GM10266 (cell line): ENCODE results near the gene COG3.

Experiments
- DNase-seq: peaks from one replicate; pipeline ENCODE4 v3.0.0; 2012; ENCODE audit errors: extremely low spot score
- TF ChIP-seq, protein P1 (sequence below): IDR thresholded peaks from 2 replicates; pipeline ENCODE4 v1.5.1; 2012; ENCODE audit warnings: mild to moderate bottlenecking, low read depth; ENCODE audit not compliant: control insufficient read depth, insufficient read depth; ENCODE audit errors: missing control alignments

COG3 gene

DNA sequence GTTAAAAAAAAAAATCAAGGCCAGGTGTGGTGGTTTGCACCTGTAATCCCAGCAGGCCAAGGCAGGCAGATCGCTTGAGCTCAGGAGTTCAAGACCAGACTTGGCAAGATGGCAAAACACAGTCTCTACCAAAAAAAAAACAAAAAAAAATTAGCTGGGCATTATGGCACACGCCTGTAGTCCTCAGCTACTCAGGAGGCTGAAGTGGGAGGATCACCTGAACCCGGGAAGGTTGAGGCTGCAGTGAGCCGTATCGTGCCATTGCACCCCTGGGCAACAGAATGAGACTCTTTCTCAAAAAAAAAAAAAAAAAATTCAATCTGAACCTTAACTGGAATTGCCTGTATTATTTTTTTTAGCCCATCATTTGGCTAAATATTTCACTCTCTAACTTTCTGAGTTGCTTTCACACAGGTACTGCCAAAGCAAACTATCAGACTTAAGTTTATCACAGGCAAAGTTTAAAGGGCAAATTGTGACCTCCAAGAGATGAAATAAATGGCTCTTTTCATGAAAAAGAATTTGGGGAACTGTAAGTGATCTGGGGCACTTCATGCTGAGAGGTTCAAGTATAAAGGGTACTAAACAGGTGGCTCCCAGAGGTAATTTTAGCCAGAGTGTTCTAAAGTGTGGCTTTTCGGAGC, 31.9 kb upstream of the COG3 start:
- no peak for DNase-seq
- TF ChIP-seq, protein P1, sequence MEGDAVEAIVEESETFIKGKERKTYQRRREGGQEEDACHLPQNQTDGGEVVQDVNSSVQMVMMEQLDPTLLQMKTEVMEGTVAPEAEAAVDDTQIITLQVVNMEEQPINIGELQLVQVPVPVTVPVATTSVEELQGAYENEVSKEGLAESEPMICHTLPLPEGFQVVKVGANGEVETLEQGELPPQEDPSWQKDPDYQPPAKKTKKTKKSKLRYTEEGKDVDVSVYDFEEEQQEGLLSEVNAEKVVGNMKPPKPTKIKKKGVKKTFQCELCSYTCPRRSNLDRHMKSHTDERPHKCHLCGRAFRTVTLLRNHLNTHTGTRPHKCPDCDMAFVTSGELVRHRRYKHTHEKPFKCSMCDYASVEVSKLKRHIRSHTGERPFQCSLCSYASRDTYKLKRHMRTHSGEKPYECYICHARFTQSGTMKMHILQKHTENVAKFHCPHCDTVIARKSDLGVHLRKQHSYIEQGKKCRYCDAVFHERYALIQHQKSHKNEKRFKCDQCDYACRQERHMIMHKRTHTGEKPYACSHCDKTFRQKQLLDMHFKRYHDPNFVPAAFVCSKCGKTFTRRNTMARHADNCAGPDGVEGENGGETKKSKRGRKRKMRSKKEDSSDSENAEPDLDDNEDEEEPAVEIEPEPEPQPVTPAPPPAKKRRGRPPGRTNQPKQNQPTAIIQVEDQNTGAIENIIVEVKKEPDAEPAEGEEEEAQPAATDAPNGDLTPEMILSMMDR: no peak

DNA sequence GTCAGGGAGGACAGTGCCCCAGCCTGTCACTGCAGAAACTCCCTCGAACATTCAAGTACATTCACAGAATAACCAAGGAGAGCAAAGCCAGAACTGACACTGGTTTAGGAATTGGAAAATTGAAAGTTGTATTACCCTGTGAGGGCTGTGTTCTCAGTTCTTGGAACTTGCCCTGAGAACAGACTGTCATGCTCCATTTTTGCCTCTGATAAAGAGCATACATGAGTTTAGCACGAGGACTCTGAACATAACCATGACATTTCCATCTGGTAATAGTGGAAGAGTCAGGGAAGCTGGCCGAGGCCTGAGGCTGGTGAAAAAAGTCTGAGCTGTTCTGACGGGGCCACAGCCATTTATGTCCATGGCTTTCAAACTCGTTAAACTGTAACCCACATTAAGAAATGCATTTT, 31.4 kb upstream of the COG3 start:
- no peak for DNase-seq
- TF ChIP-seq, protein P1: no peak

DNA sequence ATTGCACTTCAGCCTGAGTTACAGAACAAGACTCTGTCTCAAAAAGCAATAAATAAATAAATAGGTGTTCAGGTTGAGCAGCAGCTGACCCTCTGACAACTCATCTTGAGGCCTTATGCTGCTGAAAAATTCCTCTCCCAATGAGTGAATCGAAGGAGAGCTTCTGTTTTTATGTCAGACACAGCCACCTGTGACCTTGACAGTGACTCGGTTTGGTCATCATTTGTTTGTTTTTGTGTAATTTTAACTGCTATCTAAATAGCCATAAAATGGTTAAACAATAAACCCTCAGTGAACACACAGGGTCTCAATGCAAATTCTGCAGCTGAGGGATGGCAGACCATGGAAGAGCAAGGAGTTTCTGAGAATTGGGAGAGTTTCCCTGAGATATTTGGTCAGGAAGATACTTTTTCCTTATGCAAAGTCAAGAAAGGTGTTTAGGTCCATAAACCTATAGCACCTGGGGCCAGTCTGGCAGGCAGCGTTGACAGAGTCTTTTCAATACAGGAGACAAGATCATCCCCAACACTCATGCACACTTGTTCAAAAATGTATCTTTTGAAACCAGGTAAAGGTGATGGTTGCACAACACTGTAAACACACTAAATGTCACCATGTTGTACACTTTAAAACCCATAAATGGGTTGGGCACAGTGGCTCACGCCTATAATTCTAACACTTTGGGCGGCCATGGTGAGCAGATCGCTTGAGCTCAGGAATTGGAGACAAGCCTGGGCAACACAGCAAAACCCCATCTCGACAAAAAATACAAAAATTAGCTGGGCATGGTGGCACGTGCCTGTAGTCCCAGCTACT, 30.0 kb upstream of the COG3 start:
- no peak for DNase-seq
- TF ChIP-seq, protein P1: no peak

DNA sequence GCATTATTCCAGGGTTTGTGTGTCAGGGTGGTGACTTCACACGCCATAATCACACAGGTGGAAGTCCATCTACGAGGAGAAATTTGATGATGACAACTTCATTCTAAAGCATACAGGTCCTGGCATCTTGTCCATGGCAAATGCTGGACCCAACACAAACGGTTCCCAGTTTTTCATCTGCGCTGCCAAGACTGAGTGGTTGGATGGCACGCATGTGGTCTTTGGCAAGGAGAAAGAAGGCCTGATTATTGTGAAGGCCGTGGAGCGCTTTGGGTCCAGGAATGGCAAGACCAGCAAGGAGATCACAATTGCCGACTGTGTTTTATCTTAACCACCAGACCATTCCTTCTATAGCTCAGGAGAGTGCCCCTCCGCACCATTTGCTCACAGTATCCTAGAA, 28.4 kb upstream of the COG3 start:
- TF ChIP-seq, protein P1: no peak
- no peak for DNase-seq

DNA sequence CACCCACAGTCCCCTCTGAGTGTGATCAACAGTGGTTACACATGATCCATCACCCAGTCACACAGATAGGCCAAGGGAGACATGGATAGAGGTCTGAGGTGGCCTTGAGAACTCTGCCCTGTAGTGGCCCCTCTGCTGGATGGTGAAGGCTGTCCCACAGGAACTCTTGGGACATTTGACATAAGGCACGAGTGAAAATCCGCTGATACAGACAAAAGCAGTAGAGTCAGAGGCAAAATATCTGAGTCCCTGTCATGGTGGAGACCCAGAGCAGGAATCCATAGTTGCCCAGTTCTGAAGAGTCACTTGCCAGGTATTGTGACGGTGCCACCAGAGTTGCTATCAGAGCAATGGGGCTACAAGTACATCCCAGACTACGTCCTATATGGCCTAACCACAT, 27.8 kb upstream of the COG3 start:
- TF ChIP-seq, protein P1: no peak
- DNase-seq: no peak

DNA sequence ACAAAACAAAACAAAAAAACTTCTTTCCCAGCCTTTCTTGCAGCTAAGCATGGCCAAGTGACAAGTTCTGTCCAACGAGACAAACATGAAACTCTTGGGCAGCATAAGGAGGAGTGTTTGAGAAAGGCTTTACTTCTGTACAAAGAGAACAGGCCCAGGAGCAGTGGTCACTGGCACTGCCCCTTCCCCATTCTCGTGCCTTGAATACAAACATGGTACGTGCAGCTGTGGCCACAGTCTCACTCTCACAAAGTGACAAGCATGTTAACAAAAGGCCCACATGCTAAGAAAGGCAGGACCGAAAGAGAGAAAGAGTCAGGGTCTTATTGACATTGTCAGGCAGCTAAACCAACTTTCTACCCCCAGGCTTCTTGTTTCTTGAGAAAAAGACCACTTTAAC, 26.8 kb upstream of the COG3 start:
- no peak for DNase-seq
- TF ChIP-seq, protein P1: no peak

DNA sequence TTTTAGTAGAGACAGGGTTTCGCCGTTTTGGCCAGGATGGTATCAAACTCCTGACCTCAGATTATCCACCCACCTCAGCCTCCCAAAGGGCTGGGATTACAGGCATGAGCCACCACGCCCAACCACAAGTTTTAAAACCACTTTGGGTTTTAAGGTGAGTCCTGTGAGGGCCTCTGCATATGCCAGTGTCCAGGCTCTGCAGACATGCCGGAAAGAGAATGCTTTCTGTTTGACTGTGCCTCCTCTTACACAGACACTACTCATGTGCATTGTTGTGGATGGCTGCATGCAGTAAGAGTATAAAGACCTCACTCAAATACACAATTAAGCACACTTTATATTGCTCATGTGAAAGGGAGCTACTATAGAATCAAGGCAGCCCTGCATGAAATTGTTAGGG, 25.7 kb upstream of the COG3 start:
- DNase-seq: no peak
- TF ChIP-seq, protein P1: no peak
